GM12878 (cell line): ENCODE measurements around the gene TMIGD3.

Experiments
- CTCF ChIP-seq, 3 experiments: IDR thresholded peaks in 2 of 3; conservative IDR thresholded peaks in 1 of 3; 2 replicates each; pipeline ENCODE4 v1.5.1; 2011; ENCODE audit warnings: low read depth in 3 of 3, low read length in 3 of 3, mild to moderate bottlenecking in 3 of 3, control low read depth in 2 of 3, moderate library complexity in 2 of 3, inconsistent platforms in 1 of 3, mixed read lengths in 1 of 3; ENCODE audit not compliant: control insufficient read depth in 2 of 3, insufficient read depth in 1 of 3; ENCODE audit errors: extremely low read depth in 1 of 3
- FOXM1 ChIP-seq: IDR thresholded peaks from 2 replicates; pipeline ENCODE4 v1.6.1; 2012; ENCODE audit warnings: low read depth, mild to moderate bottlenecking, inconsistent platforms, low read length, moderate library complexity
- MAX ChIP-seq: IDR thresholded peaks from 2 replicates; pipeline ENCODE4 v1.6.1; 2012; ENCODE audit warnings: low read depth, low read length, improper control_type of control experiment
- MTA3 ChIP-seq: IDR thresholded peaks from 2 replicates; pipeline ENCODE4 v1.6.1; 2012; ENCODE audit warnings: low read length, inconsistent platforms, borderline replicate concordance
- NFIC ChIP-seq: IDR thresholded peaks from 2 replicates; pipeline ENCODE4 v1.6.1; 2012; ENCODE audit warnings: low read depth, mild to moderate bottlenecking, inconsistent platforms, low read length, moderate library complexity
- RCOR1 ChIP-seq: conservative IDR thresholded peaks from 2 replicates; pipeline ENCODE4 v1.6.1; 2012; ENCODE audit warnings: low read depth, low read length, improper control_type of control experiment
- USF1 ChIP-seq: IDR thresholded peaks from 2 replicates; pipeline ENCODE4 v1.6.1; 2011; ENCODE audit warnings: borderline replicate concordance, low read depth, mild to moderate bottlenecking, moderate library complexity, mixed read lengths, low read length; ENCODE audit not compliant: insufficient read depth; ENCODE audit errors: extremely low read length
- ZBTB4 ChIP-seq: fragments of 450-650 bp; formaldehyde crosslinking; IDR thresholded peaks from 2 replicates; pipeline ENCODE4 v1.4.0; 2022; ENCODE audit warnings: mild to moderate bottlenecking, moderate library complexity
- ZBTB40 ChIP-seq: fragments of 450-650 bp; IDR thresholded peaks from 2 replicates; pipeline ENCODE4 v1.6.1; 2016; ENCODE audit warnings: mild to moderate bottlenecking, moderate library complexity, borderline replicate concordance

GRCh38 chr1:111480674-111481073 lies 22.8 kb downstream of the TMIGD3 start:
- TF ChIP-seq NFIC (no peak), ZBTB40 (no peak), CTCF (IDR thresholded peaks at IDR 0.05 in 2 of 3, conservative IDR thresholded peaks at IDR 0.05 in 1 of 3; ENCODE audit: control insufficient read depth in 2 of 3, extremely low read depth in 1 of 3, insufficient read depth in 1 of 3, low read depth in 3 of 3, low read length in 3 of 3) (no peak), USF1 (no peak), MAX (no peak), MTA3 (no peak), FOXM1 (no peak), RCOR1 (no peak), ZBTB4 (no peak)
